HEK293T (cell line): ENCODE measurements around the gene MESD.

Experiments used
- BHLHE40 ChIP-seq: fragments of 450-650 bp; IDR thresholded peaks from 2 replicates; pipeline ENCODE4 v1.6.1; 2016; ENCODE audit warnings: mild to moderate bottlenecking, moderate library complexity, borderline replicate concordance
- CTBP1 ChIP-seq: fragments of 450-650 bp; IDR thresholded peaks from 2 replicates; pipeline ENCODE4 v1.6.1; 2016; ENCODE audit warnings: borderline replicate concordance
- ELF4 ChIP-seq: fragments of 450-650 bp; IDR thresholded peaks from 2 replicates; pipeline ENCODE4 v1.6.1; 2017; ENCODE audit warnings: antibody characterized with exemption
- FOXA1 ChIP-seq: fragments of 450-650 bp; IDR thresholded peaks from 2 replicates; pipeline ENCODE4 v1.6.1; 2016; ENCODE audit warnings: mild to moderate bottlenecking
- FOXK2 ChIP-seq: fragments of 450-650 bp; IDR thresholded peaks from 2 replicates; pipeline ENCODE4 v1.6.1; 2016; ENCODE audit warnings: mild to moderate bottlenecking
- FOXM1 ChIP-seq: fragments of 450-650 bp; IDR thresholded peaks from 2 replicates; pipeline ENCODE4 v1.6.1; 2017; ENCODE audit warnings: mild to moderate bottlenecking, borderline replicate concordance
- HDGF ChIP-seq: fragments of 450-650 bp; IDR thresholded peaks from 2 replicates; pipeline ENCODE4 v1.6.1; 2017; ENCODE audit warnings: antibody characterized with exemption, borderline replicate concordance
- L3MBTL2 ChIP-seq: fragments of 450-650 bp; conservative IDR thresholded peaks from 2 replicates; pipeline ENCODE4 v1.6.1; 2016; ENCODE audit warnings: mild to moderate bottlenecking
- NFRKB ChIP-seq: fragments of 450-650 bp; IDR thresholded peaks from 2 replicates; pipeline ENCODE4 v1.6.1; 2016; ENCODE audit warnings: mild to moderate bottlenecking, moderate library complexity
- SP1 ChIP-seq: fragments of 450-650 bp; IDR thresholded peaks from 2 replicates; pipeline ENCODE4 v1.6.1; 2017
- SUZ12 ChIP-seq: fragments of 450-650 bp; IDR thresholded peaks from 2 replicates; pipeline ENCODE4 v1.6.1; 2016; ENCODE audit warnings: mild to moderate bottlenecking
- TARDBP ChIP-seq: fragments of 450-650 bp; IDR thresholded peaks from 2 replicates; pipeline ENCODE4 v1.6.1; 2016
- ZNF384 ChIP-seq: fragments of 450-650 bp; IDR thresholded peaks from 2 replicates; pipeline ENCODE4 v1.6.1; 2016

- no peak for TF ChIP-seq NFRKB
- TF ChIP-seq TARDBP = no peak
- TF ChIP-seq L3MBTL2 = no peak
- no peak for TF ChIP-seq FOXA1
- TF ChIP-seq BHLHE40 = no peak
- no peak for TF ChIP-seq FOXM1
- TF ChIP-seq ZNF384 = no peak
- no peak for TF ChIP-seq FOXK2
- no peak for TF ChIP-seq SUZ12
- TF ChIP-seq CTBP1 = no peak
- no peak for TF ChIP-seq SP1
- no peak for TF ChIP-seq ELF4
- TF ChIP-seq HDGF = no peak
These were observed 8.6 kb upstream of the MESD start for GRCh38 chr15:80998251-80998650.
